Heart left ventricle (tissue), 13 donors: ENCODE data around the gene AHCYL2.

Source experiments
- POLR2A ChIP-seq, 2 donors: fragments of 450-650 bp; IDR thresholded peaks; one replicate each; pipeline ENCODE4 v1.6.1; 2017; ENCODE audit warnings: antibody characterized with exemption in 2 of 2, mild to moderate bottlenecking in 2 of 2, moderate library complexity in 2 of 2
- TF ChIP-seq, protein P1 (sequence below), 12 donors: fragments of 200-600 bp; sonication (generic) in 4 of 12; IDR thresholded peaks; one replicate each; pipeline versions ENCODE4 v1.5.0 to v1.8.0; 2018 to 2022; ENCODE audit warnings: antibody characterized with exemption in 12 of 12, mild to moderate bottlenecking in 5 of 12
- donor health status: ischemic (EF 13 %, LVEDD 7.1; RV severe dilation, severe dysfunction).
- donor health status: DM: no; HTN: yes; CAD: no.
- donor health status: DM: no; HTN: no; CAD: no.
- donor health status: ischemic (EF 25% LVEDD 6.9; RV normal size, moderate dysfunction).
- donor health status: ischemic (EF 25% LVEDD 5.7; RV mildly dilated, moderate dysfunction).
- donor health status: ischemic (EF 35%, LVEDD 5.7; RV mildly dilated, moderate dysfunction).
- donor health status: nonischemic (EF 11% LVEDD 7.7; RV severe dilation, severe dysfunction).
- donor health status: DM: yes; HTN: yes; CAD: no.
- donor health status: PGD.
- donor health status: ischemic (EF 29% LVEDD 5.4; RV normal size, mild dysfunction).
- donor health status: nonischemic (EF 23%, LVEDD 6.1; RV moderate dilation, normal function).

DNA sequence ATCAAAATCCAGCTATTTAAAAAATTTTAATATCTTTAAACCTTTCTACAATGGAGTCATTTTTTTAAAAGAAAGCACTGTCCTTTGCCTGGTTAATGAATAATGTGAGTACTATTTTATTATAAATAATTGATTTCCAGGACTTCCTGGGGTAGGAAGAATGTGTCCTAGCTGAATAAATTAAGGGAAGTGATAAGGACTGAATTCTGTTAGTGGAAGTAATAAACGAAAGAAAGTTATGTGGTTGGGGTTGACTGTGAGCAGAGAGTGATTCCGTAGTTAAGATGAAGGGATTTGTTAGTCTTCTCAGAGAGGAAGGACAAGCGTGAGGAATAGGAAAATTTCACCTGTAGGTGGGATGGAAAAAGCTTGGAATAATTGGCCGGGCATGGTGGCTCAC is 59.1 kb downstream of the AHCYL2 start:
- TF ChIP-seq, protein P1, sequence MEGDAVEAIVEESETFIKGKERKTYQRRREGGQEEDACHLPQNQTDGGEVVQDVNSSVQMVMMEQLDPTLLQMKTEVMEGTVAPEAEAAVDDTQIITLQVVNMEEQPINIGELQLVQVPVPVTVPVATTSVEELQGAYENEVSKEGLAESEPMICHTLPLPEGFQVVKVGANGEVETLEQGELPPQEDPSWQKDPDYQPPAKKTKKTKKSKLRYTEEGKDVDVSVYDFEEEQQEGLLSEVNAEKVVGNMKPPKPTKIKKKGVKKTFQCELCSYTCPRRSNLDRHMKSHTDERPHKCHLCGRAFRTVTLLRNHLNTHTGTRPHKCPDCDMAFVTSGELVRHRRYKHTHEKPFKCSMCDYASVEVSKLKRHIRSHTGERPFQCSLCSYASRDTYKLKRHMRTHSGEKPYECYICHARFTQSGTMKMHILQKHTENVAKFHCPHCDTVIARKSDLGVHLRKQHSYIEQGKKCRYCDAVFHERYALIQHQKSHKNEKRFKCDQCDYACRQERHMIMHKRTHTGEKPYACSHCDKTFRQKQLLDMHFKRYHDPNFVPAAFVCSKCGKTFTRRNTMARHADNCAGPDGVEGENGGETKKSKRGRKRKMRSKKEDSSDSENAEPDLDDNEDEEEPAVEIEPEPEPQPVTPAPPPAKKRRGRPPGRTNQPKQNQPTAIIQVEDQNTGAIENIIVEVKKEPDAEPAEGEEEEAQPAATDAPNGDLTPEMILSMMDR (IDR thresholded peaks at IDR 0.05) = no peak
- TF ChIP-seq POLR2A (IDR thresholded peaks at IDR 0.05) = no peak
